Mucosa of descending colon (tissue), 3 donors: ENCODE results near the gene MYO3B. TPM values are rescaled to one million over a fixed set of nuclear protein-coding genes. Genes with fewer than 3 reads are reported as not detected.

Source experiments
- ATAC-seq: fragments of 200-7000 bp; cut with Tn5 transposase; one replicate; pipeline ENCODE4 v1.9.1; 2020; ENCODE audit warnings: mild to moderate bottlenecking, moderate library complexity
- DNase-seq, 3 donors: peaks; one replicate each; pipeline ENCODE4 v3.0.0-alpha.2; 2020
- H3K36me3 ChIP-seq: fragments of 200-600 bp; one replicate; pipeline ENCODE4 v1.8.0; 2021; ENCODE audit warnings: low read depth, mild to moderate bottlenecking
- H3K4me1 ChIP-seq: fragments of 200-600 bp; one replicate; pipeline ENCODE4 v1.8.0; 2021; ENCODE audit warnings: low read depth, mild to moderate bottlenecking
- H3K4me3 ChIP-seq: fragments of 200-600 bp; one replicate; pipeline ENCODE4 v1.8.0; 2021; ENCODE audit warnings: mild to moderate bottlenecking
- H3K9me3 ChIP-seq: fragments of 200-600 bp; one replicate; pipeline ENCODE4 v1.8.0; 2021; ENCODE audit warnings: mild to moderate bottlenecking
- CTCF ChIP-seq: fragments of 200-600 bp; IDR thresholded peaks from one replicate; pipeline ENCODE4 v1.8.0; 2022; ENCODE audit warnings: antibody characterized with exemption, mild to moderate bottlenecking
- intact Hi-C, 2 donors: fragments of 100-400 bp; cut with DNase I in 1 of 2; cut with micrococcal nuclease in 1 of 2; formaldehyde crosslinking; loops; one replicate each; pipeline versions ENCODE4 v1.11.0 to v1.11.1; 2022; cut with DNase I, micrococcal nuclease
- total RNA-seq, 3 donors: library from RNA; stranded (reverse); fragmentation: NEBNext Ultra II Directional in 2 of 3; extraction: Animal tissue kit (Norgen Biotek cat#: 25700) in 2 of 3; gene quantifications; one replicate each; pipeline versions ENCODE4 v1.2.1 to v1.2.4, GENCODE V29; 2021 to 2023
- donor health status: DM: no; HTN: no; CAD: no; lungs with moderate emphysema.
- donor health status: DM: no; HTN: no; CAD: no.
- donor health status: DM: no; HTN: yes; CAD: no.

MYO3B gene
- total RNA-seq, 3 donors from 2014 or later: 0.06 to 0.39 (median 0.09) TPM

GRCh38 chr2:170566138-170566537, 388.2 kb downstream of the MYO3B start:
- H3K4me3 ChIP-seq: no peak overlapping the region
- no peak for DNase-seq
- H3K9me3 ChIP-seq: no peaks in the 10 kb centered on the region
- ATAC-seq: no peak
- no peaks in the 10 kb centered on the region for H3K36me3 ChIP-seq
- H3K4me1 ChIP-seq: no peaks in the 10 kb centered on the region
- intact Hi-C loops: no loop called here
- TF ChIP-seq CTCF: no peak

GRCh38 chr2:170567429-170567828, 389.5 kb downstream of the MYO3B start:
- DNase-seq: no peak
- intact Hi-C loops: no loop called here

GRCh38 chr2:170568511-170568910, 390.6 kb downstream of the MYO3B start:
- TF ChIP-seq CTCF: no peak
- no peak for ATAC-seq
- H3K36me3 ChIP-seq: no peaks in the 10 kb centered on the region
- no peaks in the 10 kb centered on the region for H3K9me3 ChIP-seq
- no peak overlapping the region for H3K4me3 ChIP-seq
- DNase-seq: no peak
- intact Hi-C loops: no loop called here
- no peaks in the 10 kb centered on the region for H3K4me1 ChIP-seq

More at GRCh38 chr2:170567429-170567828, 389.5 kb downstream of the MYO3B start:
- Histone ChIP-seq H3K4me1 (no peaks in the 10 kb centered on the region), H3K4me3 (no peak overlapping the region), H3K9me3 (no peaks in the 10 kb centered on the region), H3K36me3 (no peaks in the 10 kb centered on the region)
- TF ChIP-seq CTCF: no peak
- ATAC-seq: no peak

GRCh38 chr2:170571612-170572011, 393.7 kb downstream of the MYO3B start:
- intact Hi-C loops: no loop called here
- Histone ChIP-seq H3K4me3 (no peak overlapping the region), H3K4me1 (no peaks in the 10 kb centered on the region), H3K9me3 (no peaks in the 10 kb centered on the region), H3K36me3 (no peaks in the 10 kb centered on the region)
- ATAC-seq (no peak), DNase-seq (no peak)
- TF ChIP-seq CTCF: no peak

GRCh38 chr2:170573671-170574070, 395.7 kb downstream of the MYO3B start:
- DNase-seq (no peak), ATAC-seq (no peak)
- TF ChIP-seq CTCF: no peak
- Histone ChIP-seq H3K36me3 (no peaks in the 10 kb centered on the region), H3K9me3 (no peaks in the 10 kb centered on the region), H3K4me3 (no peak overlapping the region), H3K4me1 (no peaks in the 10 kb centered on the region)
- intact Hi-C loops: no loop called here

GRCh38 chr2:170576296-170576695, 398.3 kb downstream of the MYO3B start:
- DNase-seq: no peak
- no peaks in the 10 kb centered on the region for H3K9me3 ChIP-seq
- no peaks in the 10 kb centered on the region for H3K4me1 ChIP-seq
- H3K4me3 ChIP-seq: no peak overlapping the region
- ATAC-seq: no peak
- no peaks in the 10 kb centered on the region for H3K36me3 ChIP-seq
- intact Hi-C loops: no loop called here
- TF ChIP-seq CTCF: no peak
